BJ (cell line): ENCODE results near the gene SYT1. TPM values are rescaled to one million over a fixed set of nuclear protein-coding genes. Genes with fewer than 3 reads are reported as not detected.

Experiments
- CTCF ChIA-PET: fragments of 350-600 bp; formaldehyde crosslinking; extraction: SDS; loops from one replicate; lab custom pipeline; 2021; ENCODE audit warnings: antibody characterized with exemption, inconsistent platforms; lab: Yijun Ruan, JAX
- POLR2A ChIA-PET: fragments of 300-600 bp; sonication (Branson Sonifier 250); formaldehyde crosslinking; extraction: SDS; loops from one replicate; lab custom pipeline; 2021; ENCODE audit warnings: antibody characterized with exemption; lab: Charles Lee
- DNase-seq: peaks from one replicate; pipeline ENCODE4 v3.0.0-alpha.2; 2011; ENCODE audit warnings: low read depth
- H3K27me3 ChIP-seq: 2 replicates; pipeline ENCODE4 v1.6.0; 2011; ENCODE audit warnings: low read length; ENCODE audit not compliant: control insufficient read depth, insufficient read depth
- H3K36me3 ChIP-seq: 2 replicates; pipeline ENCODE4 v1.5.1; 2011; ENCODE audit warnings: low read length; ENCODE audit not compliant: control insufficient read depth, insufficient read depth
- H3K4me3 ChIP-seq: 2 replicates; pipeline ENCODE4 v1.5.1; 2011; ENCODE audit warnings: low read depth, mild to moderate bottlenecking, control low read depth, low read length
- polyA plus RNA-seq: library from polyadenylated mRNA; depleted of rRNA; stranded (reverse); fragments of >200 nt; gene quantifications from 2 replicates; pipeline ENCODE4 v1.2.3, GENCODE V29; 2011
- TF ChIP-seq, protein P1 (sequence below): IDR thresholded peaks from 2 replicates; pipeline ENCODE4 v1.5.1; 2011; ENCODE audit warnings: low read depth, mild to moderate bottlenecking, control low read depth, inconsistent platforms, low read length, moderate library complexity; ENCODE audit not compliant: insufficient read depth

The SYT1 gene
- polyA plus RNA-seq, 1 experiment, result 0.70 TPM

DNA sequence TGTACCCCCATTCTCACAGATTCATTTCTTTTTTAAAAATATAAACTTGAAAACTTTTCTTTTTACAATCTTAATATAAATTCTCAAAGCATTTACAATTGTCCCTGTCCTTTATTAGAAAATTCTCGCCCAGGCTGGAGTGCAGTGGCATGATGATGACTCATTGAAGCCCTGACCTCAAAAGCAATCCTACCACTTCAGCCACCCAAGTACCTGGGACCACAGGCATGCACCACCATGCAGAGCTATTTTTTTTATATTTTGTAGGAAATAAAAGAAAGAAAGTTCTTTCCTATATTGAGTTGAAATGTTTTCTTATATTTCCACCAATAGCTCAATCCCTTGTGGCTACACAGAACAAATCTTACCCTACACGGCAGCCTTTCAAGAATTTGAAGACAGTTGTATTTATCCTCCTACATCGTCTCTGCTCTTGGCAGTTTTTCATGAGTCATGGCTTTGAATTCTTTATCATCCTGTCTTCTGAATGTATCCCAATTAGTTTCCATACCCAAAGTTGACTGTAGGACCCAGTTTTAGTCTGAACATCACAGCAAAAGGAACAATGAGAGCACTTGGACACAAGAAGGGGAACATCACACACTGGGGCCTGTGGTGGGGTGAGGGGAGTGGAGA lies 52.4 kb downstream of the SYT1 start:
- TF ChIP-seq, protein P1, sequence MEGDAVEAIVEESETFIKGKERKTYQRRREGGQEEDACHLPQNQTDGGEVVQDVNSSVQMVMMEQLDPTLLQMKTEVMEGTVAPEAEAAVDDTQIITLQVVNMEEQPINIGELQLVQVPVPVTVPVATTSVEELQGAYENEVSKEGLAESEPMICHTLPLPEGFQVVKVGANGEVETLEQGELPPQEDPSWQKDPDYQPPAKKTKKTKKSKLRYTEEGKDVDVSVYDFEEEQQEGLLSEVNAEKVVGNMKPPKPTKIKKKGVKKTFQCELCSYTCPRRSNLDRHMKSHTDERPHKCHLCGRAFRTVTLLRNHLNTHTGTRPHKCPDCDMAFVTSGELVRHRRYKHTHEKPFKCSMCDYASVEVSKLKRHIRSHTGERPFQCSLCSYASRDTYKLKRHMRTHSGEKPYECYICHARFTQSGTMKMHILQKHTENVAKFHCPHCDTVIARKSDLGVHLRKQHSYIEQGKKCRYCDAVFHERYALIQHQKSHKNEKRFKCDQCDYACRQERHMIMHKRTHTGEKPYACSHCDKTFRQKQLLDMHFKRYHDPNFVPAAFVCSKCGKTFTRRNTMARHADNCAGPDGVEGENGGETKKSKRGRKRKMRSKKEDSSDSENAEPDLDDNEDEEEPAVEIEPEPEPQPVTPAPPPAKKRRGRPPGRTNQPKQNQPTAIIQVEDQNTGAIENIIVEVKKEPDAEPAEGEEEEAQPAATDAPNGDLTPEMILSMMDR, result no peak
- Histone ChIP-seq H3K4me3 (no peak overlapping the region), H3K36me3 (no peaks in the 10 kb centered on the region), H3K27me3 (no peaks in the 10 kb centered on the region)
- DNase-seq, result no peak
- CTCF ChIA-PET, result no interaction called here
- POLR2A ChIA-PET, result no interaction called here

- CTCF ChIA-PET, result no interaction called here
- TF ChIP-seq, protein P1, result no peak
- no peaks in the 10 kb centered on the region for H3K36me3 ChIP-seq
- no peak overlapping the region for H3K4me3 ChIP-seq
- DNase-seq, result no peak
- H3K27me3 ChIP-seq, result no peaks in the 10 kb centered on the region
- POLR2A ChIA-PET, result no interaction called here
Measured at GRCh38 chr12:78917513-78917912, 52.9 kb downstream of the SYT1 start.

- DNase-seq, result no peak
- CTCF ChIA-PET, result no interaction called here
- Histone ChIP-seq H3K36me3 (no peaks in the 10 kb centered on the region), H3K27me3 (no peaks in the 10 kb centered on the region), H3K4me3 (no peak overlapping the region)
- POLR2A ChIA-PET, result no interaction called here
- TF ChIP-seq, protein P1, result no peak
Measured at GRCh38 chr12:78918268-78918667, 53.7 kb downstream of the SYT1 start.

DNA sequence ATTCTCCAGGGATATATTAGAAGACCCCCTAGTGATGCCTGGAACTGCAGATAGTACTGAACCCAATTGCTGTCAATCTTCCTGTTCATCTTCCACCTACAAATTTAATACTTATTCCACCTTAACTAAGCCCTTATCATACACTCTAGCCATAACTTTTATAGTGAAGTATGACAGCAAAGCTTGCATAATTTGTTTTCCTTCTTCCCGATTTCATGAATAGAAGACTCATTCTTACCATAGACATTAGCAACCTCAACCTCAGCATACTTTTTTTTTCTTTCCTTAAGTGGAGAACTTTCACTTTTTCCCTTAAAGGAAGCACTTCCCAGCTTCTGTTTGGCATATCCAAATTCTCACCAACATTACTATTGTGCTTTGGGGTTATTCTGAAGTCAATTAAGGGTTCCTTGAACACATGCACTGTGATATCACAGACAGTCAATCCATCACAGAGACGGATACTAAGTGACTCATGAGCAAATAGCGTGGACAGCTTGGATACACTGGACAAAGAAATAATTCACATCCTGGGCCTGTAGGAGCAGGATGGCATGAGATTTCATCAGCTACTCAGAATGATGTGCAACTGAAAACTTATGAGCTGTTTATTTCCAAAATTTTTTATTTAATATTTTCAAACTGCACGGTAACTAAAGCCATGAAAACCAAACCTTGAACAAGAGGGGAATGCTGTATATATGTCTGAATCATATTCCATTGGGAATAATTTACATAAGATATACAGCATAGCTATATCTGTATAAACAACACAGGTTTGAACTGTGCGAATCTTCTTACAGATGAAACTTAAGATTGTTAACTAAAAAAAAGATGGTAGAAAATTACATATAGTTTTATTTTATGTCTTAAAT lies 63.9 kb downstream of the SYT1 start:
- H3K4me3 ChIP-seq, result no peak overlapping the region
- DNase-seq, result no peak
- ChIA-PET POLR2A (no interaction called here), CTCF (no interaction called here)
- no peaks in the 10 kb centered on the region for H3K36me3 ChIP-seq
- TF ChIP-seq, protein P1, result no peak
- no peaks in the 10 kb centered on the region for H3K27me3 ChIP-seq

DNA sequence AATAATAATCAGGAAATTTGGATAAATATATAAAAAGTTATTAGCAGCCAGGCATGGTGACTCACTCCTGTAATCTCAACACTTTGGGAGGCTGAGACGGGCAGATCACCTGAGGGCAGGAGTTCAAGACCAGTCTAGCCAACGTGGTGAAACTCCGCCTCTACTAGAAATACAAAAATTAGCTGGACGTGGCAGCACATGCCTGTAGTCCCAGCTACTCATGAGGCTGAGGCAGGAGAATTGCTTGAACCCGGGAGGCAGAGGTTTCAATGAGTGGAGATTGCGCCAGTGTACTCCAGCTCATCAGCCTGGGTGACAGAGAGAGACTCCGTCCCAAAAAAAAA lies 64.5 kb downstream of the SYT1 start:
- TF ChIP-seq, protein P1, result no peak
- H3K27me3 ChIP-seq, result no peaks in the 10 kb centered on the region
- ChIA-PET POLR2A (no interaction called here), CTCF (no interaction called here)
- DNase-seq, result no peak
- no peak overlapping the region for H3K4me3 ChIP-seq
- no peaks in the 10 kb centered on the region for H3K36me3 ChIP-seq
